Heart left ventricle (tissue), 13 donors: Measurements from ENCODE around the gene ACD.

Source experiments
- POLR2A ChIP-seq, 2 donors: fragments of 450-650 bp; IDR thresholded peaks; one replicate each; pipeline ENCODE4 v1.6.1; 2017; ENCODE audit warnings: antibody characterized with exemption in 2 of 2, mild to moderate bottlenecking in 2 of 2, moderate library complexity in 2 of 2
- TF ChIP-seq, protein P1 (sequence below), 12 donors: fragments of 200-600 bp; sonication (generic) in 4 of 12; IDR thresholded peaks; one replicate each; pipeline versions ENCODE4 v1.5.0 to v1.8.0; 2018 to 2022; ENCODE audit warnings: antibody characterized with exemption in 12 of 12, mild to moderate bottlenecking in 5 of 12
- donor health status: ischemic (EF 13 %, LVEDD 7.1; RV severe dilation, severe dysfunction).
- donor health status: DM: no; HTN: yes; CAD: no.
- donor health status: DM: no; HTN: no; CAD: no.
- donor health status: ischemic (EF 25% LVEDD 6.9; RV normal size, moderate dysfunction).
- donor health status: ischemic (EF 25% LVEDD 5.7; RV mildly dilated, moderate dysfunction).
- donor health status: ischemic (EF 35%, LVEDD 5.7; RV mildly dilated, moderate dysfunction).
- donor health status: nonischemic (EF 11% LVEDD 7.7; RV severe dilation, severe dysfunction).
- donor health status: DM: yes; HTN: yes; CAD: no.
- donor health status: PGD.
- donor health status: ischemic (EF 29% LVEDD 5.4; RV normal size, mild dysfunction).
- donor health status: nonischemic (EF 23%, LVEDD 6.1; RV moderate dilation, normal function).

DNA sequence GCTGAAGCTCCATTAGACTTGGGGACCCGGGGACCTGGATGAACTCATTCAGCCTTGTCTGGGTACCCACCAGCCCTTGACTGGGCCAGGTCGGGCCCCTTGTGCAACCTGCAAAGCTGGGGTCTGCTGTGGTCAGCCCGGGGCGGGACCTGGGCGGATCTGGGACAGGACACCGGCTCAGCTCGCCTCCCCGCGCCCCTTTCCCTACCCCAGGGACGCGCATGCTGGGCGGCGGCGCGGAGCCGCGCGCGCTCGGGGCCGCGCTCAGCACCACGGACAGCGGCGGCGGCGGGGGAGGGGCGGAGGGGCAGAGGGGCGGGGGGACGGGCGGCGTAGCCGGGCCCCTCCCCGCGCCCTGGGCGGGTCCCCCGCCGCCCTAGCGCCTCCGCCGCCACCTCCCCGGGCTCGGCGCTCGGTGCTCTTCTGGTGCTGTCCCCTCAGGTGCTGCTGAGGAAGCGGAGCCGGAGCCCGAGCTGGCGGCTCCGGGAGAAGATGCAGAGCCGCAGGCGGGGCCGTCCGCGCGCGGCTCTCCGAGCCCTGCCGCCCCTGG, 7.4 kb downstream of the ACD start:
- TF ChIP-seq, protein P1, sequence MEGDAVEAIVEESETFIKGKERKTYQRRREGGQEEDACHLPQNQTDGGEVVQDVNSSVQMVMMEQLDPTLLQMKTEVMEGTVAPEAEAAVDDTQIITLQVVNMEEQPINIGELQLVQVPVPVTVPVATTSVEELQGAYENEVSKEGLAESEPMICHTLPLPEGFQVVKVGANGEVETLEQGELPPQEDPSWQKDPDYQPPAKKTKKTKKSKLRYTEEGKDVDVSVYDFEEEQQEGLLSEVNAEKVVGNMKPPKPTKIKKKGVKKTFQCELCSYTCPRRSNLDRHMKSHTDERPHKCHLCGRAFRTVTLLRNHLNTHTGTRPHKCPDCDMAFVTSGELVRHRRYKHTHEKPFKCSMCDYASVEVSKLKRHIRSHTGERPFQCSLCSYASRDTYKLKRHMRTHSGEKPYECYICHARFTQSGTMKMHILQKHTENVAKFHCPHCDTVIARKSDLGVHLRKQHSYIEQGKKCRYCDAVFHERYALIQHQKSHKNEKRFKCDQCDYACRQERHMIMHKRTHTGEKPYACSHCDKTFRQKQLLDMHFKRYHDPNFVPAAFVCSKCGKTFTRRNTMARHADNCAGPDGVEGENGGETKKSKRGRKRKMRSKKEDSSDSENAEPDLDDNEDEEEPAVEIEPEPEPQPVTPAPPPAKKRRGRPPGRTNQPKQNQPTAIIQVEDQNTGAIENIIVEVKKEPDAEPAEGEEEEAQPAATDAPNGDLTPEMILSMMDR (IDR thresholded peaks at IDR 0.05) = no peak
- TF ChIP-seq POLR2A (IDR thresholded peaks at IDR 0.05) = no peak
